Heart left ventricle (tissue), 16 donors: ENCODE data around the gene ELK3. TPM values are rescaled to one million over a fixed set of nuclear protein-coding genes. Genes with fewer than 3 reads are reported as not detected.

Experiments used
- ATAC-seq, 4 donors: fragments of 200-7000 bp; cut with Tn5 transposase; one replicate each; pipeline ENCODE4 v1.9.1; 2020 to 2022; ENCODE audit warnings: moderate library complexity in 4 of 4, mild to moderate bottlenecking in 3 of 4, moderate number of reproducible peaks in 1 of 4
- DNase-seq, 5 donors: peaks; one replicate each; pipeline ENCODE4 v3.0.0-alpha.2; 2020
- H3K27ac ChIP-seq, 12 donors: fragments of 200-600 bp; sonication (generic) in 4 of 12; one replicate each; pipeline versions ENCODE4 v1.5.0 to v1.8.0; 2016 to 2022; ENCODE audit warnings: mild to moderate bottlenecking in 2 of 12
- H3K27me3 ChIP-seq, 9 donors: fragments of 200-600 bp; sonication (generic) in 2 of 9; one replicate each; pipeline versions ENCODE4 v1.5.1 to v1.8.0; 2016 to 2022; ENCODE audit warnings: mild to moderate bottlenecking in 3 of 9
- H3K36me3 ChIP-seq, 9 donors: fragments of 200-600 bp; sonication (generic) in 2 of 9; one replicate each; pipeline versions ENCODE4 v1.5.0 to v1.8.0; 2018 to 2022; ENCODE audit warnings: mild to moderate bottlenecking in 2 of 9
- H3K4me1 ChIP-seq, 12 donors: fragments of 200-600 bp; sonication (generic) in 4 of 12; one replicate each; pipeline versions ENCODE4 v1.5.0 to v1.8.0; 2016 to 2022; ENCODE audit warnings: mild to moderate bottlenecking in 3 of 12
- H3K4me3 ChIP-seq, 12 donors: fragments of 200-600 bp; sonication (generic) in 4 of 12; one replicate each; pipeline versions ENCODE4 v1.5.0 to v1.8.0; 2017 to 2022; ENCODE audit warnings: mild to moderate bottlenecking in 9 of 12, moderate library complexity in 4 of 12
- H3K9me3 ChIP-seq, 12 donors: fragments of 200-600 bp; sonication (generic) in 4 of 12; one replicate each; pipeline versions ENCODE4 v1.5.0 to v1.8.0; 2016 to 2022; ENCODE audit warnings: mild to moderate bottlenecking in 1 of 12
- CTCF ChIP-seq, 12 donors: fragments of 200-600 bp; sonication (generic) in 4 of 12; IDR thresholded peaks; one replicate each; pipeline versions ENCODE4 v1.5.0 to v1.8.0; 2018 to 2022; ENCODE audit warnings: antibody characterized with exemption in 12 of 12, mild to moderate bottlenecking in 5 of 12
- POLR2A ChIP-seq, 2 donors: fragments of 450-650 bp; IDR thresholded peaks; one replicate each; pipeline ENCODE4 v1.6.1; 2017; ENCODE audit warnings: antibody characterized with exemption in 2 of 2, mild to moderate bottlenecking in 2 of 2, moderate library complexity in 2 of 2
- WGBS, 4 donors: extraction: QIAGEN DNeasy Blood & Tissue Kit in 2 of 4; methylation state at CpG; one replicate each; pipeline versions ENCODE4 v1.1.5 to v1.1.7; 2013 to 2018; 5-methylcytosine and 5-hydroxymethylcytosine counted together
- intact Hi-C, 10 donors: fragments of 100-400 bp; cut with DNase I; formaldehyde crosslinking; loops; one replicate each; pipeline versions ENCODE4 v1.11.1 to v1.14.2; 2022
- polyA plus RNA-seq, 2 donors: library from polyadenylated mRNA; stranded (reverse); fragments of 200-250 nt; gene quantifications; one replicate each; pipeline ENCODE4 v1.2.3, GENCODE V29; 2013
- total RNA-seq, 9 donors: library from RNA; depleted of rRNA in 2 of 9; stranded (reverse); fragments of >200 nt in 2 of 9; fragmentation: NEBNext Ultra II Directional in 3 of 9; extraction: Animal tissue kit (Norgen Biotek cat#: 25700) in 3 of 9; gene quantifications; one replicate each; pipeline versions ENCODE4 v1.1.0 to v1.2.4, GENCODE V29; 2016 to 2023
- donor health status: ischemic (EF 13 %, LVEDD 7.1; RV severe dilation, severe dysfunction).
- donor health status: healthy with polysubstance abuse.
- donor health status: DM: no; HTN: yes; CAD: no.
- donor health status: DM: no; HTN: no; CAD: no.
- donor health status: ischemic (EF 25% LVEDD 6.9; RV normal size, moderate dysfunction).
- donor health status: ischemic (EF 25% LVEDD 5.7; RV mildly dilated, moderate dysfunction).
- donor health status: healthy.
- donor health status: DM: yes; HTN: yes; CAD: no.
- donor health status: ischemic (EF 35%, LVEDD 5.7; RV mildly dilated, moderate dysfunction).
- donor health status: nonischemic (EF 11% LVEDD 7.7; RV severe dilation, severe dysfunction).
- donor health status: DM: yes; HTN: yes; CAD: no.
- donor health status: PGD.
- donor health status: ischemic (EF 29% LVEDD 5.4; RV normal size, mild dysfunction).
- donor health status: nonischemic (EF 23%, LVEDD 6.1; RV moderate dilation, normal function).

Gene ELK3
- total and polyA plus RNA-seq, 11 donors, result 5.7 to 42.3 (median 18.6) TPM

- Histone ChIP-seq H3K4me1 (peaks cover 14 to 59% (median 33%) of the 10 kb centered on the region in 12 donors), H3K27me3 (no peaks in the 10 kb centered on the region), H3K36me3 (peaks cover 0 to 58% (median 38%) of the 10 kb centered on the region in 9 donors), H3K9me3 (no peaks in the 10 kb centered on the region), H3K27ac (peak overlapping the region in 1 of 12 donors; percentile 43), H3K4me3 (no peak overlapping the region)
- TF ChIP-seq POLR2A (IDR thresholded peaks at IDR 0.05), result no peak
- TF ChIP-seq CTCF (IDR thresholded peaks at IDR 0.05), result no peak
- WGBS, 4 donors, result 90 to 94% (median 92%) methylated on average over 32 to 36 of the region's 36 CpGs
- intact Hi-C loops, result loop anchor here in 1 of 10 donors (10.0 kb wide), 1 partner anchor 148 kb away; no protein-coding TSS in a partner anchor
- no peak for DNase-seq
- ATAC-seq, result no peak
These were observed 52.8 kb downstream of the ELK3 start for GRCh38 chr12:96246926-96247505.

DNA sequence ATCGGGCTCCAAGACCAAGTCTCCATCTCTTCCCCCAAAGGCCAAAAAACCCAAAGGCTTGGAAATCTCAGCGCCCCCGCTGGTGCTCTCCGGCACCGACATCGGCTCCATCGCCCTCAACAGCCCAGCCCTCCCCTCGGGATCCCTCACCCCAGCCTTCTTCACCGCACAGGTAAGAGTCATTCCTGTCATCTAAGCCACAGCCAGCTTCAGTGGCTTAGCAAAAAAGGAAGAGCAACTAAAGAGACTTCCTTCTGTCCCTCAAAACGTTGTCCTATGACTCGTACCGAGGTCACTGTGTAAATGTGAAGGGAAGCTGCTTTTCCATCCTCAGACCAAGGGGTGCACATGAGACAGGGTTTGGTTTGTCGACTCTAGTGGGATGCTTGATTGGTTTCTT is 53.4 kb downstream of the ELK3 start:
- WGBS, 4 donors, result 76 to 93% (median 86%) methylated on average over 11 to 13 of the region's 13 CpGs

DNA sequence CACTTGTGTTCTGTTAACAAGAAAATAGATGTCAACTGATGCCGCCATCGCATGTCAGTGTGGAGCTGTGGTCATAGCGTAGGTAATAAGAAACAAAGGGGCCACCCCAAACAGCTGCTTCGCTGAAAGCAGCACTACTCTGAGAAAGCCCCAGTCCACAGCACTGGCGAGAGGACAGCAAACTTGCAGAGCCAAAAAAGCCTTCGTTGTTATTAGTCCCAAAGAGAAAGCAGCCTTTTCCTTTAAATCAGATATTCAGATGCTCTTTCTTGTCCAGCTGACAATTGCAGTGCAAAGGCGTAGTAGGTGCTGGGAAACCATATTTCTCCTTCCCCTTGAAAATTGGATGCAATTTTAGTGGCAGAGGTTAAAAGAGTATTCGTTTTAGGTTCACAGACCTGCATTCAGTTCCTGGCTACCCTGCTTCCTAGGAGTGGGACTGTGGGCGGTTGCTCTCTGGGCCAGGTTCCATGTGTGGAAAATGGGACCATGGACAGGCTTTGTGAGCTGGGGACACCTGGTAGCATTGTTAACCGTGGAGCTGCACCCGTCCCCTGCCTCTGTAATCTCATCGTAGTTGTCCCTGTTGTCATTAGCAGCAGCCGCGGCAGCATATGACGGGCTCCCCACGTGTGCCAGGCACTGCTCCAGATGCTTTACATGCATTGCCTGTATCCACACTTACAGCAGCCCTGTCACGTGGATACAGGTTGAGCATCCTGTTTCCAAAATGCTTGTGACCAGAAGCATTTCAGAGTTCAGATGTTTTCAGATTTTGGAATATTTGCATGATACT is 54.2 kb downstream of the ELK3 start:
- Histone ChIP-seq H3K27ac (peak overlapping the region in 8 of 12 donors; percentile 9 to 76 (median 46)), H3K9me3 (no peaks in the 10 kb centered on the region), H3K27me3 (no peaks in the 10 kb centered on the region), H3K36me3 (peaks cover 0 to 71% (median 38%) of the 10 kb centered on the region in 9 donors), H3K4me3 (no peak overlapping the region), H3K4me1 (peaks cover 14 to 50% (median 25%) of the 10 kb centered on the region in 12 donors)
- intact Hi-C loops, result loop anchor here in 1 of 10 donors (10.0 kb wide), 1 partner anchor 146 kb away; no protein-coding TSS in a partner anchor
- peak; percentile 23 to 49 (median 40) for ATAC-seq
- WGBS, 4 donors, result 52 to 55% (median 54%) methylated on average over 17 of the region's 17 CpGs
- TF ChIP-seq POLR2A (IDR thresholded peaks at IDR 0.05), result no peak
- TF ChIP-seq CTCF (IDR thresholded peaks at IDR 0.05), result no peak
- DNase-seq, result no peak

More for the DNA sequence above, 53.4 kb downstream of the ELK3 start:
- no peak overlapping the region for H3K4me3 ChIP-seq
- peaks cover 14 to 53% (median 28%) of the 10 kb centered on the region in 12 donors for H3K4me1 ChIP-seq
- DNase-seq (no peak), ATAC-seq (no peak)
- H3K9me3 ChIP-seq, result no peaks in the 10 kb centered on the region
- TF ChIP-seq POLR2A (IDR thresholded peaks at IDR 0.05) (no peak), CTCF (IDR thresholded peaks at IDR 0.05) (no peak)
- peaks cover 0 to 63% (median 38%) of the 10 kb centered on the region in 9 donors for H3K36me3 ChIP-seq
- H3K27ac ChIP-seq, result peak overlapping the region in 1 of 12 donors; percentile 43
- H3K27me3 ChIP-seq, result no peaks in the 10 kb centered on the region
- intact Hi-C loops, result loop anchor here in 1 of 10 donors (10.0 kb wide), 1 partner anchor 147 kb away; no protein-coding TSS in a partner anchor
